GM19324 (cell line): ENCODE results near the gene RNPEPL1.

Experiments used
- ATAC-seq: cut with Tn5 transposase; IDR thresholded peaks from one replicate; pipeline ENCODE4 v1.9.1; 2021; ENCODE audit warnings: mild to moderate bottlenecking, moderate library complexity; ENCODE audit not compliant: unreplicated experiment, low FRiP score

The RNPEPL1 gene

DNA sequence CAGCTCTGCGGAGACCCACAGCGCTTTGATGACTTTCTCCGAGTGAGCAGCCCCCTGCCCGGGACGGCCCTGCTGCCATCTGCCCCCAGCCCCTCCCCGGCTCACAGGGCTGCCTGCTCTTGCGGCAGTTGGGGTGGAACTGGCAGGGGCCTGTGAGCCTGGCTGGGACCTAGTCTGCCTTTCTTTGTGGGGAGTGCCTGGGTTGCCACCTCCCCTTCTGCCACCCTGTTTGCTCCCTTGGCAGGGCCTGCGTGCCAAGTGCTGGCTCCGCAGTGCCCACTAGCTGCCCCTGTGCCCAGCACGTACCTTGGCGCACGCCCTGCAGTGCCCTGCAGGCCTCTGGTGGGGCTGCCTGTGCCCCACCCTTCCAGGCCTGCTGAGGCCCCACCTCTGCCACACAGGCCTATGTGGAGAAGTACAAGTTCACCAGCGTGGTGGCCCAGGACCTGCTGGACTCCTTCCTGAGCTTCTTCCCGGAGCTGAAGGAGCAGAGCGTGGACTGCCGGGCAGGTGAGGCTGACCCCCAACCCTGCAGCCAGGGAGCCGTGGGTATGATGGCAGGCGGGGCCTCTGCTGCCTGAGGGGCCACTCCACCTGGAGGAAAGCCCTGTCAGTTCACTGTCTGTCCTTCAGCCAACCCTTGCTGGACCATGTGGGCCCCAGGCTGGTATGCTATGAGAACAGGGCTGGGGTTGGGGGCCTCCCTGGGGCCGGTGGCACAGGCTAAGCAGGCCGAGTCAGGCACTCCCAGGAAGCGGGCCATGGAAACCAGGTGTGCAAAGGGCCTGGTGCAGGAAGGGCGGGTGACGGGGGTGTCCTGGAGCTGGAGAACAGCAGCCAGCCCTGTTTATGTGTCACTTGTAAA is 7.0 kb downstream of the RNPEPL1 start:
- ATAC-seq = no peak

GRCh38 chr2:240576036-240576435 is 7.8 kb downstream of the RNPEPL1 start:
- ATAC-seq = no peak

GRCh38 chr2:240576436-240577205 is 8.3 kb downstream of the RNPEPL1 start:
- ATAC-seq = no peak

GRCh38 chr2:240577281-240578109 is 9.2 kb downstream of the RNPEPL1 start:
- no peak for ATAC-seq

DNA sequence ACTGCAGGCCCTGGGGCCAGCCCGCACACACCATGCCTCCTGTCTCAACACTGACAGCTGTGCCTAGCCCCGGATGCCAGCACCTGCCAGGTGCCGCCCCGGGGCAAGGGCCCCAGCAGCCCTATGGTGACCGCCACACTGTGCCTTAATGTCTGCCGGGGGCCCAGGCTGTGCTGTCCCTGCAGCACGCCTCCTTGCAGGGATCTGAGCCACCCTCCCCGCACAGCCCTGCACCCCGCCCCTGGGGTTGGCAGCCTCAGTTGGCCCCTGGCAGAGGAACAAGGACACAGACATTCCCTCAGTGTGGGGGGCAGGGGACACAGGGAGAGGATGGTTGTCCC is 9.8 kb downstream of the RNPEPL1 start:
- ATAC-seq = no peak

DNA sequence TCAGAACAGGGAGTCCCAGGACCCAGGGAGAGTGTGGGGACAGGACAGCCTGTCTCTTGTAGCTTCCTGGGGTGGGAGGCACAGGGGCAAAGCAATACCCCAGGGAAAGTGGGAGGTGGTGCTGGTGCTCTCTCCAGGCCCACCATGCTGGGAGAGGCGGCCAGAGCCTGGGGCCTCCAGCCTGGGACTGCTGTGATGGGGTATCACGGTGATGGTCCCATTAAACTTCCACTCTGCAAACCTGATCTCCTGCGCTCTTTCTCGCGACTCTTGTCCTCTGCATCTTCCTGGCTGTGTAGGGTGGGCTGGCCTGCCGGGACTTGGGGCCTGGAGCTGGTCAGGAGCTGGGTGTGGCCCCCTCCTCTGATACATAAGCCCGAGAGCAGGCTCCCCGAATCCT is 10.2 kb downstream of the RNPEPL1 start:
- no peak for ATAC-seq

- no peak for ATAC-seq
Measured at GRCh38 chr2:240579071-240579762, 10.9 kb downstream of the RNPEPL1 start.

- peak; percentile 35 for ATAC-seq
Measured at GRCh38 chr2:240579771-240580614, 11.7 kb downstream of the RNPEPL1 start.

GRCh38 chr2:240581811-240582210 is 13.5 kb downstream of the RNPEPL1 start:
- ATAC-seq = no peak

- no peak for ATAC-seq
Measured at GRCh38 chr2:240582781-240583180, 14.5 kb downstream of the RNPEPL1 start.

DNA sequence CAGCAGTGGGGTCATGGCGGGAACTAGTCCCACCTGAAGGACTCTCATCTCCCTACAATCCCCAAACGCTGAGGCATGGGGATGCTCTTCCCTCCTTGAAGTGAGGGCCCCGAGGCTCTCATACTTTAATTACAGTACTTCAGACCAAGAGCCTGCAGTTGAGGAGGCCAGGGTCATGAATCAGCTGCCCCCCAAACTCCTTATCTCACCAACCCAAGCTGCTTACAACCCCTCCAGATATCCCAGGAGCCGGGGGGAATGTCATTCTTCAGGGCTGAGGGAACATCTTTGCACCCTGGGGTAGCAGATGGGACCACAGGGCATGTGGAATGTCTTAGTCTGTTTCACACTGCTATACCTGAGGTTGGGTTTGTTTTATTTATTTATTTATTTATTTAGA is 15.5 kb downstream of the RNPEPL1 start:
- ATAC-seq = no peak

DNA sequence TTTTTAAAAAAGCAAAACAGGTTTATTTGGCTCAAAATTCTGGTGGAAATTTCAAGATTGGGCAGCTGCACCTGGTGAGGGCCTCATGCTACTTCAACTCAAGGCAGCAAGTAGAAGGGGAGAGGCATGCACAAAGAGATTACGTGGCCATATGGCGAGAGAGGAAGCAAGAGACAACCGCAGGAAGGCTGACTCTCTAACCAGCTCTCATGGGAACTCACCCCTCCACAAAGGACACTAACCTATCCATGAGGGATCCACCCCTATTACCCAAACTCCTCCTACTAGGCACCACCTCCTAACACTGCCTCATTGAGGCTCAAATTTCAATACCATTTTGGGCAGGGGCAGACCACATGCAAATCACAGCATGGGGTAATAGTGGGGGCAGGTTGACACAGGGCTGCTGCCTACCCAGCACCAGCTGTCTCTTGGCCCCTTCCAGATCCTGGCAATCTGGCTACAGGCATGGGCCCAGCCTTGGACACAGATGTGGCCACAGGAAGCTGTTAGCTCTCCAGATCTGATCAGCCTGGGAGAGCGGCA is 16.3 kb downstream of the RNPEPL1 start:
- peak; percentile 43 for ATAC-seq

- no peak for ATAC-seq
Measured at GRCh38 chr2:240585101-240585500, 16.8 kb downstream of the RNPEPL1 start.

GRCh38 chr2:240585681-240586197 is 17.5 kb downstream of the RNPEPL1 start:
- no peak for ATAC-seq

DNA sequence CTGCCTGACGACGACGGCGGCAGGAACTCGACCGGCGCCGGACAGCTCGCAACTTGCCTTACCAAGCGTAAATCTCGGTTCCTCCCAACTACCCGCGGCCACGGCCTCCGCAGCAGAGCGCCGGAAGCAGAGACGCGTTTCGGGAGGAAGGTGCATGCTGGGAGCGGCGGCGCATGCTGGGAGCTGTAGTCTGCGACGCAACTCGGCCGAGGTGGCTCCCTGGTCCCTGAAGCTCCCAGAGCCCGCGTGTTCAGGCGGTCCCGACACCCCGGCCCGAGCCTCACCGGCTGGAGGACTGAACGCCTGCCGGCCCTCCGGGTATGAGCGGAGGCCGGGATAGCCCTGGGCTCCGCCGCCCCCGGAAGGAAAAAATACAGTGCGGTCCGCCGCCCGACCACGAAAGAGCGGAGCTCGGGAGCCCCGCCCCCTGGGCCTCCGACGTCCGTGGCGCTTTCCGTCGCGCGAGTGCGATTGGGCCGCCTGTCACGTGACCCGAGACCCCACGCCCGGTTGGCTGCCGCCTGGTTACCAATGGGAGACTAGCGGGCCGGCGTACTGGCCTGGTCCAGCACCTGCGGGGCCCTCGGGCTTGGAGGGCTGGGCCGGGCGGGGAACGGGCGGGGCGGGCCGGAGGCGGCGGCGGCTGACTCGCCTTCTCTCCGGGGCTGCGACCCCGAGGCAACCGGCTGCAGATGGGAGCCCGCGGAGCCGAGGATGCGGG is 18.1 kb downstream of the RNPEPL1 start, which contains the start of gene CAPN10:
Gene CAPN10, plus strand, starts transcription at position 537 of the 721 bp plus-strand sequence. Its CDS starts 178 bp downstream, at position 715.
- peak; percentile 77 for ATAC-seq

DNA sequence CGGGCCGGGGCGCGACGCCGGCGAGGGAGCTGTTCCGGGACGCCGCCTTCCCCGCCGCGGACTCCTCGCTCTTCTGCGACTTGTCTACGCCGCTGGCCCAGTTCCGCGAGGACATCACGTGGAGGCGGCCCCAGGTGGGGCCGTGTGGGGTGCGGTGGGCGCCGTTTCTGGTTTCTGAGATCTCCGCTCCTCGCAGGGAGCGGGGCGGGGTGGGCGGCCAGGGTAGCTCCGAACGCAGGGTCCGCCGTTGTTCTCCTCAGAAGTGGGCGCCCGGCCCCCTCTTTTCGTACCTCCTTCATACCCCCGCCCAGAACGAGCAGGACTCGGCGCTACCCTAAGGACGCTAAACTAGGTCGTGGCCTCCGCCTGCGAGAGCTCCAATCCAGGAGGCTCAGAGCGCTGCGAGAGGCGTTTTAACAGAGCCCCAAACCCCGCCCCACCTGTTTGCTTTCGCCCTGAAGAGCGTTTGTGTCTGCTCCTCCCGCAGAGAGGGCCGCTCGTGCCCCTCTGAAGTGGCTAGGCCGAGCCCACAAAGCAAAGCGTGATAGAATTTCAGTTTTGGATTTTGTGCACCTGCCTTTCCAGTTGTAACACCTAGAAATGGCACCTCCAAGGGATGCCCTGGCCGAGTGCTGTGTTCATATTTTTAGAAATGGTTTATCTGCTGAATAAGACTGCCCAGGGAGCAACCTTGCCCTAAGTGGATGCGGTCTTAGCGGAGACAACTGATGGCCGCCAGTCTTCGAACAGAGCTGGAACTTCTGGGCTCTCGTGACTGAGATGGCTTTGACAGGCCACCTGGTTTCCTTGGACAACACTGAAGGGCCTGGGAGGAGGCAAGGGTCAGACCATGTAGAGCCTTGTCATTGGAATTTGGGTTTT is 18.9 kb downstream of the RNPEPL1 start:
- ATAC-seq = peak; percentile 15

- ATAC-seq = no peak
Measured at GRCh38 chr2:240588006-240588655, 19.8 kb downstream of the RNPEPL1 start.
